ENCODE measurements around the gene ANKRD34C. TPM values are rescaled to one million over a fixed set of nuclear protein-coding genes. Genes with fewer than 3 reads are reported as not detected.

ANKRD34C gene
- not detected in 5 replicates for total RNA-seq (2022; extraction: Qiagen RNA extraction)

DNA sequence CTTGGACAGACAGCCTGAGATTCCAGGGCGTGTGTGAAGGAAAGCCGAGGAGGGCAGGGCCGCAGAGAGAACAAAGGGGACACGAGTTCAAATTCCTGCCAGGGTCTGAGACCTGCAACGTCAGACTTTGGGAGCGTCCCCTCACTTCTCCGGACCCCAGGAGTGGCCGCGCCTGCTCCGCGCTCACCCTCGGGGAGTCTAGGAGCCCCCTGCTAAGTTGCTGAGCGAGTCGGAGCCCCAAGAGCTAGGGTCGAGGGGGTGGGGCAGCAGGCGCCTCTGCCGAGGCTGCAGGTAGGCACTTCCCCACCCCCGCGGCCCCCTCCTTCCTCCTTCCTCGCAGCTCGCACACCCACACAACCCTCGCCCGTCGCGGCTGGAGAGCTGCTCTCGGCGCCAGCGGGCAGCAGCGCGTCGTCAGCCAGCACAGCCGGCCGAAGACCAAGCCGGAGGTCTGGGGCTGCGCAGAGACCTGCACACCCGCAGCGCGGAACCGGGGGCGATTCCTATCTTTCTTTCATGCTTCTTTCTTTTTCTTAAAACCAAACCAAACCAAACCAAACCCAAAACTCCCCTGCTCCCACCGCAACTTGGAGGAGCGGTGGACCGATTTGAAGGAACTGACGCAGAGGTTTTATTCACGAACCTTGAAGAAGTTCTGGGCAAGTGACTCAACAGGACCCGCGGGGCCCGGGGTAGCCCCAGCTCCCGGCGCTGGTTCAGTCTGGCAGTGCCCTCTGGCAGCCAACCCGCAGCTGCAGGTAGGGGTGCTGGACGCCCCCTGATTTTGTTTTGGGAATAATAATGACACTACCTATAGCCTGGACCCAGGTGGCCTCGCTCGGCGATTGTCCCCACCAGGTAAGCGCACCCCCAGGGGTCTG lies at the start of gene ANKRD34C:
Gene ANKRD34C (plus strand): TSS at position 352 of the 881 bp plus-strand sequence. CDS start 10,563 bp downstream, outside the sequence.

DNA sequence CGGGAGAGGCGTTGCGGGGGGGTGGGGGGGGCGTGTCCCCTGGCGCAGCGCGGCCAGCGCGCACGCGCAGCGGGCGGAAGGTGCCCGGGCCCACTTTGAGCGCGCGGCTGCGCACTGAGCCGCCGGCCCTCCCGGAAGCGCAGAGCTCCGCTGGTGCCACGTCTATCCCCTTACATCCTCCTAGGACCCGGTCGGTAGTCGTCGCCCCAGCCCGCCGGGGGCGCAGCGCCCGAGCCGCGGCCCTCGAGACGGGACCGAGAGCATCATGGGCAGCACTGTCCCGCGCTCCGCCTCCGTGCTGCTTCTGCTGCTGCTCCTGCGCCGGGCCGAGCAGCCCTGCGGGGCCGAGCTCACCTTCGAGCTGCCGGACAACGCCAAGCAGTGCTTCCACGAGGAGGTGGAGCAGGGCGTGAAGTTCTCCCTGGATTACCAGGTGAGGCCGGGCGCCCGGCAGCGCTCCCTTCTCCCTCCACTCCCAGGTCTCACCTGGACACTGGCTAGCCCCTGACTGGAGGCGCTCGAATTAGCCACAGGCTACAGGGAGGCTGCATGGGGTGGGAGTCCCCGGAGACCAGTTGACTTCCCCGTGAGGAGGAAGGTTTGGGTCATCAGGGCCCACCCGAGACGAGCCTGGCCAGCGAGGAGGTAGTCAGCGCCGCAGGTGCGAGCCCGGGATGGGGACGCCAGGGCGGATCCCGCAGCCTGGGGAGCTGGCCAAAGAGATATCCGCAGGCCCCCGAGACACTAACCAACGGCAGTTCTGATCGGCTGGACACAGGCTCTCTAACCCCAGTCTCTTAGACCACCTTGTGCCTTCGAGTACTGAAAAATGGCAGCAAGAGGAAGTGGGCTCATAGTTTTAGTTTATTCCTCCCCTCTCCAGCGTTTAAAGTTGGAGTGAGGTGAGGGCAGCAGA lies 28.7 kb downstream of the ANKRD34C start, which contains the start of gene TMED3:
Gene TMED3 (plus strand): TSS at position 128 of the 916 bp plus-strand sequence. CDS start 138 bp downstream, at position 266.

Other genes starting within 250 kb of the ANKRD34C start
- 0.19 to 0.42 TPM (median 0.39 TPM) in 5 replicates for gene RASGRF1, start 191.9 kb upstream of the ANKRD34C start, total RNA-seq (2022; extraction: Qiagen RNA extraction)
- gene TMED3, start 28.4 kb downstream of the ANKRD34C start, total RNA-seq (2022; extraction: Qiagen RNA extraction) = 155 to 196 TPM (median 194 TPM) in 5 replicates
- 0.30 to 0.57 TPM (median 0.47 TPM) in 5 replicates for gene MINAR1, start 149.6 kb downstream of the ANKRD34C start, total RNA-seq (2022; extraction: Qiagen RNA extraction)

All from A549 treated with Mapracorat at 1 μM for 4 hours (cell line).